Mesendoderm (in vitro differentiated cells): ENCODE measurements around the gene GBX2.

Experiments
- DNase-seq: peaks from one replicate; pipeline ENCODE4 v3.0.0; 2013
- H2AK5ac ChIP-seq: 2 replicates; pipeline ENCODE4 v1.6.1; 2013; ENCODE audit warnings: low read length, inconsistent platforms
- H2BK120ac ChIP-seq: 2 replicates; pipeline ENCODE4 v1.6.1; 2013; ENCODE audit warnings: low read depth, mild to moderate bottlenecking, low read length, moderate library complexity, mixed read lengths
- H2BK15ac ChIP-seq: replicated peaks from 2 replicates; pipeline ENCODE4 v1.6.1; 2013; ENCODE audit warnings: low read depth, mild to moderate bottlenecking, moderate library complexity
- H2BK5ac ChIP-seq: 2 replicates; pipeline ENCODE4 v1.6.1; 2013; ENCODE audit warnings: low read length, inconsistent platforms
- H3K18ac ChIP-seq: 2 replicates; pipeline ENCODE4 v1.6.1; 2013; ENCODE audit warnings: mild to moderate bottlenecking, low read length, mixed read lengths
- H3K23ac ChIP-seq: one replicate; pipeline ENCODE4 v1.6.1; 2013; ENCODE audit warnings: low read length
- H3K27ac ChIP-seq: 2 replicates; pipeline ENCODE4 v1.5.1; 2013; ENCODE audit warnings: low read depth, mild to moderate bottlenecking, inconsistent platforms, low read length, moderate library complexity
- H3K27me3 ChIP-seq: 2 replicates; pipeline ENCODE4 v1.6.1; 2013; ENCODE audit warnings: low read length, control low read depth, mild to moderate bottlenecking, inconsistent platforms; ENCODE audit not compliant: insufficient read depth, poor library complexity
- H3K36me3 ChIP-seq: 2 replicates; pipeline ENCODE4 v1.6.1; 2013; ENCODE audit warnings: low read length, inconsistent platforms; ENCODE audit not compliant: control insufficient read depth, insufficient read depth
- H3K4ac ChIP-seq: one replicate; pipeline ENCODE4 v1.6.1; 2013; ENCODE audit warnings: low read depth, mild to moderate bottlenecking, low read length, moderate library complexity
- H3K4me1 ChIP-seq: 2 replicates; pipeline ENCODE4 v1.6.1; 2013; ENCODE audit warnings: low read depth, low read length, inconsistent platforms; ENCODE audit not compliant: control insufficient read depth
- H3K4me2 ChIP-seq: 2 replicates; pipeline ENCODE4 v1.6.1; 2013; ENCODE audit warnings: low read length
- H3K4me3 ChIP-seq: 2 replicates; pipeline ENCODE4 v1.5.1; 2013; ENCODE audit warnings: mild to moderate bottlenecking, low read length
- H3K56ac ChIP-seq: one replicate; pipeline ENCODE4 v1.6.1; 2013; ENCODE audit warnings: low read length
- H3K79me1 ChIP-seq: 2 replicates; pipeline ENCODE4 v1.6.1; 2013; ENCODE audit warnings: low read length, inconsistent platforms
- H3K79me2 ChIP-seq: 2 replicates; pipeline ENCODE4 v1.6.1; 2013; ENCODE audit warnings: mild to moderate bottlenecking, low read length; ENCODE audit not compliant: control insufficient read depth, insufficient read depth
- H3K9ac ChIP-seq: 2 replicates; pipeline ENCODE4 v1.6.1; 2013; ENCODE audit warnings: low read length, inconsistent platforms
- H4K5ac ChIP-seq: one replicate; pipeline ENCODE4 v1.6.1; 2013; ENCODE audit warnings: low read length
- H4K8ac ChIP-seq: one replicate; pipeline ENCODE4 v1.6.1; 2013; ENCODE audit warnings: low read depth, mild to moderate bottlenecking, control low read depth, low read length, moderate library complexity
- WGBS: extraction: QIAGEN DNeasy Blood & Tissue Kit; methylation state at CpG from one replicate; pipeline ENCODE4 v1.1.7; 2013; ENCODE audit warnings: low lambda C conversion rate, missing lambda C conversion rate; ENCODE audit not compliant: insufficient coverage; ENCODE audit errors: extremely low coverage; 5-methylcytosine and 5-hydroxymethylcytosine counted together

Gene GBX2

DNA sequence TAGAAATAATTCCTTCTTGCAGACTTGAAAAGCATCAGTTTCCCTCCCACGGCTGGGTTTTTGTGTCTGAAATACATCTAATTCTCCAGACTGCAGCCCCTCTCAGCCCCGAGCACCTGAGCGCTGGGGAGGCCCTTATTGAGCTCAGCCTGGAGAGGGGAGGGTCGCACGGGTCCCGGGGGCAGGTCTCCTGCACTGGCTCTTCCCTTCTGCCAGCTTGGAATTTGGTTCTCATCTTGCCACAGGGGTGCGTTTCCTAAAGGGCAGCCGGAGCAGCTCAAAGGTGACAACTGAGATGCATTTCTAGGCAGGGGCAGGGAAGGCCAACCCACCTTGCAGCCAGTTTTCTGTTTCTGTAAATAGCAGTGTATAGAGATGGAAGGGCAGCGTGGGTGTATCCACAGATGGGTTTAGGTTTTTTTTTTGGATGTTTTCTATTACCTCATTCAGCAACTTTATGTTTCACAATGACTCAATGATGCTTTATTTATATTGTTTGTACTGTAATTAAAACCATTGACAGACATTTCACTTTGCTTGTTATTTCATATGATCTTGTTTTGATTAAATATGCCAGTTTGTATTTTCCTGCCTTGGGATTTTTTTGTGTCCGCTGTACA, 37.0 kb downstream of the GBX2 start:
- no peaks in the 10 kb centered on the region for H3K36me3 ChIP-seq
- no peak for DNase-seq

DNA sequence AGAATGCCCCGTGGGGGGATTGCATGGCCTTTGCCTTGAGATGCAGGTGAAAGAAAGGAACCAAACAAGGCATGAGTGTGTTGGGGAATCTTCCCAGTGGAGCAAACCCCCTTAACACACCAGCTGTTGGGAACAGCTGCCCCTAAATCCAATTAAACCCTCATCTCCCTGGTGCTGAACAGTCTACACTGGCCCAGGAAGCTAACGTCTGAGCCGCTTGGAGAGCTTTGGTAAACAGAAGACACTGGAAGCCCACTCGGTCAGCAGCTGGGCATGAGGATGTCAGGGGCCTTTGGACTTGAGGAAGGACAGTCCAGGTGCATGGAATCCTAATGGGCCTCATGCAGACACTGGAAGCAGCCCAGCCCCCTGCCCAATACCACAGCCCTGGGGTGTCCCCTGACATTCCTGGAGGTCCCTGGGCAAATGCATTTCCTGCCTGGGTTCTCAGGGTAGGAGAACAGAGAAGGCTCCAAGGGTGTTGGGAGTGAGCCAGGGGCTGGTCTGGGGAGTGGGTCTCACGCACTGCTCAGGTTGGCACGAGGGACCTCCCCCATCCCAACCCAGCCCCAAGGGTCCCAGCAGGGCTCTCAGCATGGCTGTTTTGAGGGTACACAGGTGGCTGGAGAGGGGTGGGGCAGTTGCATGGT, 37.7 kb downstream of the GBX2 start:
- Histone ChIP-seq H3K56ac (no peak overlapping the region), H4K8ac (no peak overlapping the region), H3K27me3 (no peaks in the 10 kb centered on the region), H3K4me3 (no peak overlapping the region), H2BK15ac (no peak overlapping the region), H3K79me1 (no peaks in the 10 kb centered on the region), H2BK5ac (no peak overlapping the region), H3K4me2 (no peak overlapping the region), H3K4ac (no peak overlapping the region), H3K4me1 (no peaks in the 10 kb centered on the region), H2AK5ac (no peak overlapping the region), H3K23ac (no peak overlapping the region), H2BK120ac (no peak overlapping the region), H4K5ac (no peak overlapping the region), H3K18ac (no peak overlapping the region), H3K9ac (no peak overlapping the region), H3K79me2 (no peaks in the 10 kb centered on the region), H3K36me3 (no peaks in the 10 kb centered on the region), H3K27ac (no peak overlapping the region)
- WGBS: no CpG with 5 or more reads among the region's 6 CpGs
- DNase-seq: no peak

More for the DNA sequence above, 37.0 kb downstream of the GBX2 start:
- Histone ChIP-seq H3K4ac (no peak overlapping the region), H3K27ac (no peak overlapping the region), H3K4me3 (no peak overlapping the region), H3K27me3 (no peaks in the 10 kb centered on the region), H2BK120ac (no peak overlapping the region), H3K4me2 (no peak overlapping the region), H4K8ac (no peak overlapping the region), H3K4me1 (no peaks in the 10 kb centered on the region), H3K9ac (no peak overlapping the region), H2BK5ac (no peak overlapping the region), H3K56ac (no peak overlapping the region), H2AK5ac (no peak overlapping the region), H2BK15ac (no peak overlapping the region), H3K18ac (no peak overlapping the region), H3K23ac (no peak overlapping the region), H4K5ac (no peak overlapping the region), H3K79me2 (no peaks in the 10 kb centered on the region), H3K79me1 (no peaks in the 10 kb centered on the region)
- no CpG with 5 or more reads among the region's 10 CpGs for WGBS

DNA sequence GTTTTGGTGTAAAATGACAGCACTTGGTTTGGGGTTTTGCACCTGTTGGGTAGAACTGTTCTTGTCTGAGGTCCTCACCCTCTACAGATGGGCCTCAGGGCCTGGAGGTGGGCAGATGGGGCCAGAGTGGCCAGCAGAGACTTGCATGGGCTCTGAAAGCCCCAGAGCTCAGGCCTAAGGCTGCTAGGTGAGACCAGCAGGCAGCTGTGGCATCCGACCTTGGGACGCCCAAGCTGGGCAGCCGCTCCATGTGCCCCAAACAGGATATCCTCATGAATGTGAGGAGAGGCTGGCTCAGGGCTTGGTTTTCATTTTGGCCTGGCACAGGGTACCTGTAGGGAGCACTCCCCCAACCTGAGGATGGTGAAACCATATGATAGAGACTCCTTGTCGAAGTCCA, 38.3 kb downstream of the GBX2 start:
- Histone ChIP-seq H4K8ac (no peak overlapping the region), H3K4me1 (no peaks in the 10 kb centered on the region), H3K4me2 (no peak overlapping the region), H2AK5ac (no peak overlapping the region), H2BK5ac (no peak overlapping the region), H3K79me2 (no peaks in the 10 kb centered on the region), H3K56ac (no peak overlapping the region), H3K27ac (no peak overlapping the region), H3K27me3 (no peaks in the 10 kb centered on the region), H3K23ac (no peak overlapping the region), H3K36me3 (no peaks in the 10 kb centered on the region), H3K18ac (no peak overlapping the region), H2BK120ac (no peak overlapping the region), H2BK15ac (no peak overlapping the region), H3K4me3 (no peak overlapping the region), H3K4ac (no peak overlapping the region), H3K79me1 (no peaks in the 10 kb centered on the region), H3K9ac (no peak overlapping the region), H4K5ac (no peak overlapping the region)
- DNase-seq: no peak
- no CpG with 5 or more reads among the region's 4 CpGs for WGBS

DNA sequence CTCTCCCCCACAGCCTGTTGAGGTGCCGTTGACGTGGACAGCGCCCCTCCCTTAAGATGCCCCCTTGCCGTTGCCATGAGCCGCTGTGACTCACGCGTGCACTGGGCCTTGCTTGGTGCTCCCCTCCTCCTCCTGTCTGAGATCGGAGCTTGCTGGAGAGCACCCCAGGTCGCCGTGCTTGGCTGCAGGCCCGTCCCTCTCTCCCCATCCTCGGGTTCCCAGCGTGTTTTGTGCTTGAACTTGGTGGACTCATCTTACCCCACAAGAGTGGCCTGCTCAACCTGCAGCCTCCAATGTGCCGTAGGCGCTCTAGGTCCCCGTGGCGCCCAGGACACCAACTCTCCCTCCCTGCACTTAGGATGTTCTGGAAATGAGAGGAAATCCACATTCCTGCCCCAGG, 39.9 kb downstream of the GBX2 start:
- no peak overlapping the region for H3K4me2 ChIP-seq
- H3K27ac ChIP-seq: no peak overlapping the region
- no peaks in the 10 kb centered on the region for H3K79me1 ChIP-seq
- H2AK5ac ChIP-seq: no peak overlapping the region
- H3K4me3 ChIP-seq: no peak overlapping the region
- no peak overlapping the region for H3K18ac ChIP-seq
- H3K4me1 ChIP-seq: no peaks in the 10 kb centered on the region
- no peak overlapping the region for H4K5ac ChIP-seq
- H2BK5ac ChIP-seq: no peak overlapping the region
- H3K23ac ChIP-seq: no peak overlapping the region
- no peak overlapping the region for H3K56ac ChIP-seq
- no peak overlapping the region for H3K4ac ChIP-seq
- WGBS: no CpG with 5 or more reads among the region's 17 CpGs
- DNase-seq: no peak
- no peak overlapping the region for H2BK15ac ChIP-seq
- no peak overlapping the region for H4K8ac ChIP-seq
- H3K79me2 ChIP-seq: no peaks in the 10 kb centered on the region
- no peaks in the 10 kb centered on the region for H3K36me3 ChIP-seq
- no peak overlapping the region for H3K9ac ChIP-seq
- H2BK120ac ChIP-seq: no peak overlapping the region
- no peaks in the 10 kb centered on the region for H3K27me3 ChIP-seq

DNA sequence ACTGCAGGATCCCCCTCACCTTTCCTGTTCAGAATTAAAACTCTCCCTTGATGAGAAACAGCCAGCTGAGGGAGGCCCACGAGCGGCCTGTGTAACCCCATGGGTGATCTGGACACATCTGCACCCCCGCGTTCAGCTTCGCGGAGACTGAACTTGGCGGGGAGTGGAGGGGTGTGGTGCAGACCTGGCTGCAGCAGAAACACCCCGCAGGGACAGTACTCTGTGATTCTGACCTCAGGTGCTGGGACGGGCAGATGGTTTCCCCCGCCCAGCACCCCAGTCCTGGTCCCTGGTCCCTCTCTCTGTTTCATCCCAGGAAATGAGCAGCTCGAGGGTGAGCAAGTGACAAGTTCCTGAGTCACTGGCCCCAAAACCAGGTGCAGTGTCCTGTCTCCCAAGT, 41.2 kb downstream of the GBX2 start:
- Histone ChIP-seq H3K4me1 (no peaks in the 10 kb centered on the region), H3K79me1 (no peaks in the 10 kb centered on the region), H4K5ac (no peak overlapping the region), H2BK5ac (no peak overlapping the region), H3K36me3 (no peaks in the 10 kb centered on the region), H2BK15ac (no peak overlapping the region), H3K27me3 (no peaks in the 10 kb centered on the region), H3K56ac (no peak overlapping the region), H2BK120ac (no peak overlapping the region), H3K23ac (no peak overlapping the region), H3K18ac (no peak overlapping the region), H4K8ac (no peak overlapping the region), H2AK5ac (no peak overlapping the region), H3K4me3 (no peak overlapping the region), H3K27ac (no peak overlapping the region), H3K4ac (no peak overlapping the region), H3K4me2 (no peak overlapping the region), H3K79me2 (no peaks in the 10 kb centered on the region), H3K9ac (no peak overlapping the region)
- no peak for DNase-seq
- WGBS: no CpG with 5 or more reads among the region's 11 CpGs

DNA sequence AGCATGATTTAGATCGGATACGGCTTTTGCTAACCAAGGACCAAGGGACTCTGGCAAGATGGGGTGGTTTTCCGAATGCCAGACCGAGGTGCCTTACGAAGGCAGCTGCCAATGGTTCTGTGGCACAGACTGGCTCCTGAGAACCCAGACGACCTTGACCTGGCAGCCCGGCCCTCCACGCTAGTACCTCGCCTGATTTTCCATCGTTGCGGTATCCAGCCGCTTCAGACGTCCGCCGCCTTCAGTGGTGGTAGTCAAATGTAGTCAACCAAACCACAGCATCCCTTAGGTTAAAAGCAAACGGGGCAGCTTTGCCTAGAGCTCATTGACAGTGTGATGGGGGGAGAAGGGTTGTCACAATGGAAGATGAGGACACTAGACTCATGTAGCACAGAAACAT, 42.6 kb downstream of the GBX2 start:
- no CpG with 5 or more reads among the region's 16 CpGs for WGBS
- DNase-seq: no peak
- Histone ChIP-seq H2BK120ac (no peak overlapping the region), H2BK5ac (no peak overlapping the region), H3K23ac (no peak overlapping the region), H3K18ac (no peak overlapping the region), H3K4me1 (no peaks in the 10 kb centered on the region), H3K79me2 (no peaks in the 10 kb centered on the region), H2AK5ac (no peak overlapping the region), H3K4me2 (no peak overlapping the region), H3K27ac (no peak overlapping the region), H3K9ac (no peak overlapping the region), H4K8ac (no peak overlapping the region), H4K5ac (no peak overlapping the region), H3K4ac (no peak overlapping the region), H2BK15ac (no peak overlapping the region), H3K4me3 (no peak overlapping the region), H3K79me1 (no peaks in the 10 kb centered on the region), H3K56ac (no peak overlapping the region), H3K27me3 (no peaks in the 10 kb centered on the region), H3K36me3 (no peaks in the 10 kb centered on the region)
